Body of pancreas (tissue), 4 donors: ENCODE data around the gene EDAR. TPM values are rescaled to one million over a fixed set of nuclear protein-coding genes. Genes with fewer than 3 reads are reported as not detected.

Source experiments
- ATAC-seq: fragments of 150-250 bp; one replicate; pipeline ENCODE4 v1.9.1; 2016
- DNase-seq, 4 donors: peaks; one replicate each; pipeline ENCODE4 v3.0.0-alpha.2; 2019
- H3K27ac ChIP-seq, 4 donors: fragments of 200-600 bp; sonication (generic); 1 replicate in 3 of 4; 2 replicates in 1 of 4; pipeline versions ENCODE4 v1.5.1 to v1.6.1; 2016 to 2019; ENCODE audit warnings: mild to moderate bottlenecking in 1 of 4, mixed read lengths in 1 of 4, moderate library complexity in 1 of 4
- H3K27me3 ChIP-seq, 2 donors: fragments of 200-600 bp; sonication (generic); one replicate each; pipeline ENCODE4 v1.6.0; 2016; ENCODE audit warnings: mild to moderate bottlenecking in 1 of 2
- H3K36me3 ChIP-seq, 2 donors: fragments of 200-600 bp; sonication (generic); replicated peaks in 1 of 2; 2 replicates each; pipeline ENCODE4 v1.5.1; 2016; ENCODE audit warnings: low read depth in 2 of 2; ENCODE audit not compliant: insufficient read depth in 1 of 2
- H3K4me1 ChIP-seq: fragments of 200-600 bp; sonication (generic); one replicate; pipeline ENCODE4 v1.6.0; 2016
- H3K4me3 ChIP-seq, 2 donors: fragments of 200-600 bp; sonication (generic); 1 replicate in 1 of 2; 2 replicates in 1 of 2; pipeline ENCODE4 v1.5.1; 2016 to 2019
- H3K9me3 ChIP-seq, 3 donors: fragments of 200-600 bp; sonication (generic); 1 replicate in 2 of 3; 2 replicates in 1 of 3; pipeline ENCODE4 v1.5.1; 2016
- CTCF ChIP-seq, 7 experiments: fragments of 450-650 bp in 4 of 7; fragments of 200-600 bp in 3 of 7; sonication (generic) in 3 of 7; IDR thresholded peaks; one replicate each; pipeline ENCODE4 v1.5.1; 2016 to 2019; ENCODE audit warnings: antibody characterized with exemption in 7 of 7
- POLR2A ChIP-seq, 3 donors: fragments of 450-650 bp; IDR thresholded peaks; one replicate each; pipeline ENCODE4 v1.6.1; 2016; ENCODE audit warnings: antibody characterized with exemption in 3 of 3, mild to moderate bottlenecking in 2 of 3
- WGBS, 2 donors: methylation state at CpG; one replicate each; pipeline ENCODE4 v1.1.5; 2017; 5-methylcytosine and 5-hydroxymethylcytosine counted together
- intact Hi-C: fragments of 100-400 bp; cut with DNase I; formaldehyde crosslinking; loops from one replicate; pipeline ENCODE4 v1.15.1; 2023
- total RNA-seq, 2 donors: library from RNA; depleted of rRNA; stranded (reverse); fragments of >200 nt; gene quantifications; one replicate each; pipeline ENCODE4 v1.1.0, GENCODE V29; 2016

Gene EDAR
- total RNA-seq, 2 donors from 2014 or later: not detected

DNA sequence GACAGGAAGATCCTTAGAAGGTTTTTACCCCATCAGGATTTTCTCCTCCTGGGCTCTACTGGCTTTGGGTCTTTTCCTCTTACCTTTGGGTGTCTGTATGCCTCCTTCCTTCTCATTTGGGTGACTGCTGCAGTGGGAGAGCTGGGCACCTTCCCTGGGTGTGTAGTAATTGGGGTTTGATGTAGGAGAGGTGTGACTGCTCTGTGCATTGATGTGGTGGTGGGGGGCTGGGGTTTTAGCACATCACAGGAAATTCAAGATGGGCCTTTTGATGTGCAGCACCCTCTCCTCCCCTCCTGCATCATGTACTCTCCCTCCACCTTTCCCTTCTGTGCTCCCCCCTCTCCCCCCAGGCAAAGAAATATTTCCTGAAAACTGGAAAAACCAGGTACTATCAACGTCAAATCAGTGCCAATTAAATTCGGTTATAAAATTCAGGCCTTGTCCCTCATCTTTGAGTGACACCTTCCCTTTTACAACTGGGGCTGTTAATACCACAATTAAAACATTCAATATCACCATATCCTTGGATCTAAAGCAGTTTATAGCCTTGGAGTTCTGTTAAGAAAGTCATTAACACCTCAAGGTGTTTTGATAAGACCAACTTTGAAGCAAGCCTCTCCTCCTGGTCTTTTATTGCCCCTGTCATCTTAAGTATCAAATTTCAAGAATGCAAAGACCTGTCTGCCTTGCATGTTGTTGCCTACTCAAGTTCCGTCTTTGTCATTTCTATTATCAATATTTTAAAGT, 23.3 kb downstream of the EDAR start:
- 39 to 43% methylated on average over 3 of the region's 3 CpGs for WGBS, 2 donors
- ATAC-seq: no peak
- no peaks in the 10 kb centered on the region for H3K27me3 ChIP-seq
- intact Hi-C loops: no loop called here
- no peak overlapping the region for H3K4me3 ChIP-seq
- no peaks in the 10 kb centered on the region for H3K9me3 ChIP-seq
- no peak overlapping the region for H3K27ac ChIP-seq
- no peaks in the 10 kb centered on the region for H3K36me3 ChIP-seq
- DNase-seq: no peak
- TF ChIP-seq POLR2A (IDR thresholded peaks at IDR 0.05) (no peak), CTCF (IDR thresholded peaks at IDR 0.05) (no peak)
- no peaks in the 10 kb centered on the region for H3K4me1 ChIP-seq

- DNase-seq: no peak
- intact Hi-C loops: no loop called here
- ATAC-seq: no peak
- no peak for TF ChIP-seq CTCF (IDR thresholded peaks at IDR 0.05)
- TF ChIP-seq POLR2A (IDR thresholded peaks at IDR 0.05): no peak
- no peaks in the 10 kb centered on the region for H3K9me3 ChIP-seq
- H3K4me3 ChIP-seq: no peak overlapping the region
- H3K27me3 ChIP-seq: no peaks in the 10 kb centered on the region
- no peaks in the 10 kb centered on the region for H3K36me3 ChIP-seq
- 82 to 87% methylated on average over 8 of the region's 8 CpGs for WGBS, 2 donors
- peaks cover 3% of the 10 kb centered on the region for H3K4me1 ChIP-seq
- no peak overlapping the region for H3K27ac ChIP-seq
Observed at GRCh38 chr2:108963057-108963456, 26.0 kb downstream of the EDAR start.

GRCh38 chr2:108961796-108962195, 27.2 kb downstream of the EDAR start:
- intact Hi-C loops: no loop called here
- 75 to 87% methylated on average over 4 of the region's 4 CpGs for WGBS, 2 donors
- H3K27ac ChIP-seq: no peak overlapping the region
- DNase-seq: no peak
- TF ChIP-seq POLR2A (IDR thresholded peaks at IDR 0.05) (no peak), CTCF (IDR thresholded peaks at IDR 0.05) (no peak)
- ATAC-seq: no peak
- no peaks in the 10 kb centered on the region for H3K27me3 ChIP-seq
- no peak overlapping the region for H3K4me3 ChIP-seq
- H3K4me1 ChIP-seq: peaks cover 14% of the 10 kb centered on the region
- H3K9me3 ChIP-seq: no peaks in the 10 kb centered on the region
- no peaks in the 10 kb centered on the region for H3K36me3 ChIP-seq

DNA sequence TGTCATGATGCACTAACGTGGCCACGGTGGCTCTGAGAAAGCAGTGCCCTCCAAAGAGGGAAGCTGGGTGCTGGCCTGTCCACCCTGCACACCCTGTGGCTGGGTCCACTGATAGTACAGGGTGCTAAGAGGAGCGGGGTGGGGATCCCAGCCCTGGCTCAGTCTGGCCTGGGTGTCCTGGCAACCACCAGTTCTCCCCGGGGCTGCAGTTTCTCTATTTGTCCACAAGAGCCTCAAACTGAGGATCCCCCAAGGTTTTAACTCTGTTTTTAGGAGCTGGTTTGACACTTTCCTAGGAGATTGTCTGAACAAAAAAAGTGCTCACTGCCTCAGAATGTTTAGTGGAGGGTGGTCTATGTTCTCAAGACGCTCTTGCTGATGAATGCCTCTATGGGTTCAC, 29.0 kb downstream of the EDAR start:
- WGBS, 2 donors: 65 to 66% methylated on average over 3 to 5 of the region's 5 CpGs
- Histone ChIP-seq H3K27me3 (no peaks in the 10 kb centered on the region), H3K36me3 (no peaks in the 10 kb centered on the region), H3K4me3 (no peak overlapping the region), H3K9me3 (no peaks in the 10 kb centered on the region), H3K4me1 (peaks cover 14% of the 10 kb centered on the region), H3K27ac (no peak overlapping the region)
- ATAC-seq: no peak
- TF ChIP-seq CTCF (IDR thresholded peaks at IDR 0.05) (no peak), POLR2A (IDR thresholded peaks at IDR 0.05) (no peak)
- intact Hi-C loops: no loop called here
- no peak for DNase-seq

DNA sequence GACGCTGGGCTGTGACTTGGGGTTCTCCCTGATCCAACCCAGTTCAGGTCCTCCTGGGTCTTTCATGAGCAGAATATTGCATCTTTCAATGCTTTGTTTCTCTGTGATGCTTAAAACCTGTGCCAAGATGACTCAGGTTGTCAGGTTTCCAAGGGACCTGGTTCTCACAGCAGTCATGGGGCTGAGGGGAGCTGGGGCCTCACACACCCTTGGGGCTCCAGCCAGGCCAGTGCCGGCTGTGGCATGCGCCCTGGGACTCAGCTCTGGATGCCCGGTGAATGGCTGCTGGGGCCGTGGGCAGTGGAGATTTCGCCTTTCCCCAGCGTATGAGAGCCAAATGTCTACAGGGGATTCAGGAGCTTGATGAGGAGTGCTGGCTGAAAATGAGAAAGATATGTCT, 29.6 kb downstream of the EDAR start:
- ATAC-seq (no peak), DNase-seq (no peak)
- Histone ChIP-seq H3K27ac (no peak overlapping the region), H3K4me1 (peaks cover 14% of the 10 kb centered on the region), H3K4me3 (no peak overlapping the region), H3K27me3 (no peaks in the 10 kb centered on the region), H3K9me3 (no peaks in the 10 kb centered on the region), H3K36me3 (no peaks in the 10 kb centered on the region)
- intact Hi-C loops: no loop called here
- TF ChIP-seq CTCF (IDR thresholded peaks at IDR 0.05) (no peak), POLR2A (IDR thresholded peaks at IDR 0.05) (no peak)
- WGBS, 2 donors: 76 to 82% methylated on average over 5 to 7 of the region's 7 CpGs
